HG03159 (cell line): ENCODE measurements around the gene H6PD.

ENCODE experiments used
- ATAC-seq: cut with Tn5 transposase; IDR thresholded peaks from one replicate; pipeline ENCODE4 v1.9.1; 2021; ENCODE audit warnings: mild to moderate bottlenecking, moderate library complexity; ENCODE audit not compliant: unreplicated experiment

The H6PD gene

GRCh38 chr1:9204156-9204720 is 30.3 kb upstream of the H6PD start:
- no peak for ATAC-seq

GRCh38 chr1:9207086-9207485 is 27.5 kb upstream of the H6PD start:
- ATAC-seq: no peak

DNA sequence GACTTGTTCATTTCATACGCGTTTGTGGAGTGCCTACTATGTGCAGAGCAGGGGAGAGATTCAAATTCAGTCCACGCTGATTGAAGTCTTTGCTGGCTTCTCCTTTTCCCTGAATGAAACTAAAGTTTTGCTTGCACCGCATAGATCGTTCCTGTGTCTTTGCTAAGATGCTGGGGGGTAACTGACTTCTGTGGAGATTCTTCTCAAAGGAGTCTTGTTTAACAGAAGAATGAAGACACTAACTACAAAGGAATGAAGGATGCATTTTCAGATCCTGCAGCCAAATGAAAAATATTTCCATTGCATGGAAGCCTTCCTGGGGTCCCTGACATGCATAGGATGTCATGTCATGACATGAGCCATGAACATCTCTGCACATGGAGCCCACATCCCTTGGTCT is 26.9 kb upstream of the H6PD start:
- no peak for ATAC-seq

GRCh38 chr1:9211291-9211811 is 23.2 kb upstream of the H6PD start:
- no peak for ATAC-seq

GRCh38 chr1:9212735-9213134 is 21.8 kb upstream of the H6PD start:
- no peak for ATAC-seq

DNA sequence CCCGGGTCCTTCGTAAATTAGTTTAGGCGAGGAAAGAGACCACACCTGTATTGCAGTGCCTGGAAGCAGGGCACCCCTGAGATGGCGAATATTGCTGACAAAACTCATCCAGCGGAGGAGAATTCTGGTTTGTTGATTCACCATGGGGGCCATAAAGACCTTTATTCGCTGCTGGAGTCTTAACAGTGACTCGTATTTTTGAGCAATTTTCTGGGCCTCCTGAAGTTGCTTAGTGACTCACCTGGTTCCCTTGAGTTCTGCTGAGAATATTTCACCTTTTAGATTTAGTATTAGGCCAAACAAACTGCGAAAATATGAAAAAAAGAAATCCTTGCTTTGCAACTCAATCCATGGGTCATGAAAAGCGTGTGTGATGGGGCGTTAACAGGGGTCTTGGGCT is 20.6 kb upstream of the H6PD start:
- ATAC-seq: no peak

GRCh38 chr1:9218917-9219316 is 15.7 kb upstream of the H6PD start:
- no peak for ATAC-seq

DNA sequence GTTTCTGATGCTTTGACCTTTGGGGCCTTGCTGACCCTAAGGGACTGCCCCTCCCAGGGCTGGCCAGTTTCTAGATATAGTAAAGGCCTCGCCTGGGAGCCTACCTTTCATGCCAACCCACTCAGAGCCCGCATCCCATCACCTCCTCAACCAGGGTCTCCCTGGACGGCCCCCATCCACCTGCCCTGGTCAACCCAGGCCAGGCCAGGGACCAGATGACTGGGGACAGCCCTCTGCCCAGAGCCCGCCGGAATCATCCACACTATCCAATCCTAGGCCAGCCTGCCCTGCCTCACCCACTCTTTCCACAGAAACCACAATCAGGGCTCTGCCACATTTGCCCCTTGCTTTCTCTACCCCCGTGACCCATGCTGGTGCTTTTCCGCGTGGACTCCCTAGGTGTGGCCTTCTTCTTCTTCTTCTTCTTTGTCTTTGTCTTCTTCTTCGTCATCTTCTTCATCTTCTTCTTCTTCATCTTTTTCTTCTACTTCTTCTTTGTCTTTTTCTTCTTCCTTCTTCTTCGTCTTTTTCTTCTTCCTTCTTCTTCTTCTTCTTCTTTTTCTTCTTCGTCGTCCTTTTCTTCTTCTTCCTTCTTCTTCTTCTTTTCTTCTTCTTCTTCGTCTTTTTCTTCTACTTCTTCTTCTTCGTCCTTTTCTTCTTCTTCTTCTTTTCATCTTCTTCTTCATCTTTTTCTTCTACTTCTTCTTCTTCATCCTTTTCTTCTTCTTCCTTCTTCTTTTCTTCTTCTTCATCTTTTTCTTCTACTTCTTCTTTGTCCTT is 11.5 kb upstream of the H6PD start:
- no peak for ATAC-seq

DNA sequence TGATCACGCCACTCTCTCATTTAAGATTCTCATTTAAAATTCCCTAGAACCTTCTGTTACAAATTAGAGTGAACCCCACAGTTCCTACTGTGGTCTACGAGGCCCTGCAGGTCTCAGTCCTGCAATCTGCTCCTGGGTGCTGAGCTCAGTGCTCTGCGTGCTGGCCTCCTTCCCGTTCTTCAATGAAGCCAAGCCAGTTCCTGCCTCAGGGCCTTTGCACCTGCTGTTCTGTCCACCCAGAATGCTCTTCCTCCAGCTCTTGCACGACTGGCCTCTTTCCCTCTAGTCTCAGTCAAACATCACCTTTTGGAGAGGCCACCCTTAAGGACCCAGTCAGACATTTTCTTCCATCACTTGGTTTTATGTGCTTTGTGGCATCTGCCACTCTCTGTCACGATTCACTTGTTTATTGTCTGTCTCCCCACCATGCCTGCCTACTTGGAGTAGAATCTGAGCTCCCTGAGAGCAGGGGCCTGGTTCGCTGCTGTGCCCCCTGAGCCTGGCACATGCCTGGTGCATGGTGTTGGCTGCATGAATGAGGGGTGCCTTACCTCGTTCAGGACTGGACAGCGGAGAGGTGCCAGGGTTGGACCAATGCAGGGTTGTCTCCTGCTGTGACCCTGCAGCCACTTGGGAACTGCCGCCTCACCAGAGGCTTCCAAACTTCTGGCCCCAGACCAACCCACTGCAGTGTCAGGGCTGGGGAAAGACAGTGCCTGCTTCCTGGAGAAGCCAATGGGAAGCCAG is 9.7 kb upstream of the H6PD start:
- no peak for ATAC-seq

GRCh38 chr1:9225411-9225785 is 9.2 kb upstream of the H6PD start:
- no peak for ATAC-seq

- ATAC-seq: no peak
Measured at GRCh38 chr1:9228609-9229008, 6.0 kb upstream of the H6PD start.

DNA sequence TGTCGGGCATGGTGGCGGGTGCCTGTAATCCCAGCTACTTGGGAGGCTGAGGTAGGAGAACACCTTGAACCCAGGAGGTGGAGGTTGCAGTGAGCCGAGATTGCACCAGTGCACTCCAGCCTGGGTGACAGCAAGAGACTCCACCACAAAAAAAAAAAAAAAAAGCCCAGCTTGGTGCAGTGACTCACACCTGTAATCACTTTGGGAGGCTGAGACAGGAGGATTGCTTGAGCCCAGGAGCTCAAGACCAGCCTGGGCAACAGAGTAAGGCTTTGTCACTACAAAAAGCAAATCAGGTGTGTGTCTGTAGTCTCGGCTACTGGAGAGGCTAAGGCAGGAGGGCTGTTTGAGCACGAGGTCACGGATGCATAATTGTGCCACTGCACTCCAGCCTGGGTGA is 5.0 kb upstream of the H6PD start:
- ATAC-seq: no peak

DNA sequence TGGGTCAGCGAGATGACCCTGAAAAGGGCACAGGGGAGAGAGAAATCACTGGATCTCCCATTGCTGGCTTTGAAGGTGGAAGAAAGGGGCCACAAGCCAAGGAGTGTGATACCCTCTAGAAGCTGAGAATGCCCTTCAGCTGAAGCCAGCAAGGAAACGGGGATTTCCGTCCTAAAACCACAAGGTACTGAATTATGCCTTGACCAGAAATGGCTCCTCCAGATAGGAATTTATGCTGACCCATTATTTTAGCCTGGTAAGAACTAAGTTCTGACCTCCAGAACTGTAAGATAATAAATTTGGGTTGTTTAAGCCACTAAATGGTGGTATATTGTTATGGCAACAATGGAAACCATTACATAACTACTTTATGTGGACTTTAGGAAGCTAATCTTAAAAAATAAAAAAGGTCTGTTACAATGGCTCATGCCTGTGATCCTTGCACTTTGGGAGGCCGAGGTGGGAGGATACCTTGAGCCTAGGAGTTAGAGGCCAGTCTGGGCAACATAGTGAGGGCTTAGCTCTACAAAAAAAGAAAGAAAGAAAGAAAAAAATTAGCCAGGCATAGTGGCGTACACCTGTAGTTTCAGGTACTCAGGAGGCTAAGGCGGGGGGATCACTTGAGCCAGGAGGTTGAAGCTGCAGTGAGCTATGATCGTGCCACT is 3.6 kb upstream of the H6PD start:
- ATAC-seq: no peak

- ATAC-seq: no peak
Measured at GRCh38 chr1:9231648-9232332, 2.8 kb upstream of the H6PD start.

GRCh38 chr1:9233241-9233941 is 1.2 kb upstream of the H6PD start:
- ATAC-seq: no peak

DNA sequence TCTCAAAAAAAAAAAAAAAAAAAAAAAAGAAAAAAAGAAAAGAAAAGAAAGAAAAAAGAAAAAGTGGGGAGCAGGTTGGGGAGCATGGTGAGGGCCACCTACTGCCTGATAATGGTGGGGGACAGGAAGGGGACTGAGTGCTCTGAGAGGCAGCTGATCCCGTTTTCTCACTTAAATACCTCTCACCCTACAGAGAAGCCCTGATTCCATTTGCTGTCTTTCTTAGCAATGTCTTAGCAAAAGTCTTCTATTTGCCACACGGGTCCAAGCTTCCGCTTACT is 692 bp upstream of the H6PD start:
- ATAC-seq: no peak

DNA sequence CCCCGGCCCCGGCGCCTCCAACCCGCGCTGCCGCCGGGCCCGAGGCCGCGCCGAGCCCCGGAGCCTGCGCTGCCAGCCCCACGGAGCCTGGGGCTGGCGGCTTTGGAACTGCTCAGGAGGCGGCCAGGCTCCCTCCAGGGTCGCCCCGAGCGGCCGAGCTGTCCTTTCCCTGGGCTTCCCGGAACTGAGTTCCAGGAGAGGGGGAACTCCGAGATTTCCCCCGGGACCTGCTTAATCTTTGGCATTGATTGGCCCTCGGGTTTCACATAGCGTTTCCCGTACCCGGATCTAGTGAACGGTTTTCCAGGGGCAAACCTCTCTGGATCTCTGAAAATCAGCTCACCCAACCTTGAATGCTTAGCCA is 504 bp downstream of the H6PD start:
- ATAC-seq: no peak

DNA sequence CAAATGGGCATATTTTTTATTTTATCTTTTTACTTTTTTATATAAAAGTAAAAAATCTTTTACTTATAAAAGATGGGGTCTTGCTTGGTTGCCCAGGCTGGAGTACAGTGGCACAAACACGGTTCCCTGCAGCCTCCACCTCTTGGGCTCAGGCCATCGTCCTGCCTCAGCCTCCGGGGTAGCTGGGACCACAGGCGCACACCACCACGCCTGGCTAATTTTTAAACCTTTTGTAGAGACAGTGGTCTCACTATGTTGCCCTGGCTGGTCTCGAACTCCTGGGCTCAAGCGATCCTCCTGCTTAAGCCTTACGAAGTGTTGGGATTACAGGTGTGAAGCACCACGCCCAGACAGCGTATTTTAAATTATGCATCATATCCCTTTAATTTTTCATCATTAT is 986 bp downstream of the H6PD start:
- no peak for ATAC-seq

DNA sequence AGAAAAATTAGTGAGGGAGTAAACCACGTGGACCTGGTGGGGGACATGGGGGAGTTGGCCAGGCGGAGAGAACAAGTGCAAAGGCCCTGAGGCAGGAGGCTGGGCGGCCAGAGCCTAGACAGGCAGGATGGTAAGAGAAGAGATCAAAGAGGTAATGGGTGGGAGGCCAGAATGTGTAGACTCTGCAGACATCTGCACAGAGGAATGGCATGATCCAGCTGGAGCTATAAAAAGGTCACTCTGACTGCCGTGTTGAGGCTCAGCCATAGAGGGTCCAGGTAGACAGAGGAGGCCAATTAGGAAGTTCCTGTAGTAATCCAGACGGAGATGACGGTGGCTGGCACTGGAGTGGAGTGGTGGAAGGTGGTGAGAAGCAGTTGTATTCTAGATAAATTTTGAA is 3.6 kb downstream of the H6PD start:
- no peak for ATAC-seq

DNA sequence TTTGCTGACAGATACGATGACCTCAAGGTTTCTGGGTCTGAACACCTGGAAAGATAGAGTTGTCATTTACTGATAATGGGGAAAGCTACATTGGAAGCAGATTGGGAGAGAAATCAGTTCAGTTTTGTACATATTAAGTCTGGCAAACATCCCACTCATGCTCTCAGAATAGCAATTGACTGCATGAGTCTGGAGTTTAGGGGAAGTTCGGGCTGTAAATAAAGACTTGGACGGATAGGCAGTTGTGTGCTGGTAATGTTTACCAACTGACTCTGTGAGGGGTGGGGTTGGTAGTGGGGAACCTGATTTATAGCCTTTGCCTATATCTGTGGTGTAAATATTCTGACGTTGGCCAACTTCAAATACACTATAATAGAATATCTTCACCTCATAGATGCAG is 4.0 kb downstream of the H6PD start:
- no peak for ATAC-seq
